Activated CD4-positive, alpha-beta T cell treated with anti-CD3 and anti-CD28 coated beads, Interleukin-2, amount 10 ng/mL, durations not matched to agents 7 days and 5 days (primary cell): ENCODE data around the gene LRCOL1. TPM values are rescaled to one million over a fixed set of nuclear protein-coding genes. Genes with fewer than 3 reads are reported as not detected.

ENCODE experiments used
- CTCF ChIA-PET: fragments of 350-600 bp; sonication (Branson Sonifier 250); formaldehyde crosslinking; loops from one replicate; lab custom pipeline; 2021; ENCODE audit warnings: antibody characterized with exemption; lab: Charles Lee
- POLR2A ChIA-PET: fragments of 350-600 bp; sonication (Branson Sonifier 250); formaldehyde crosslinking; loops from one replicate; lab custom pipeline; 2021; ENCODE audit warnings: antibody characterized with exemption; lab: Charles Lee
- DNase-seq: peaks from one replicate; pipeline ENCODE4 v3.0.0-alpha.2; 2020
- H3K27ac Mint-ChIP-seq: one replicate; pipeline ENCODE4 v1.8.0; 2021; ENCODE audit warnings: mild to moderate bottlenecking, moderate library complexity, mixed read lengths
- H3K27me3 Mint-ChIP-seq: one replicate; pipeline ENCODE4 v1.8.0; 2021; ENCODE audit warnings: mixed read lengths
- H3K36me3 Mint-ChIP-seq: one replicate; pipeline ENCODE4 v1.8.0; 2021; ENCODE audit warnings: low read depth, mixed read lengths
- H3K4me1 Mint-ChIP-seq: one replicate; pipeline ENCODE4 v1.8.0; 2021; ENCODE audit warnings: mixed read lengths
- H3K4me3 Mint-ChIP-seq: one replicate; pipeline ENCODE4 v1.8.0; 2021; ENCODE audit warnings: mild to moderate bottlenecking, moderate library complexity, mixed read lengths
- H3K9me3 Mint-ChIP-seq: one replicate; pipeline ENCODE4 v1.8.0; 2021; ENCODE audit warnings: mixed read lengths
- total RNA-seq, 2 experiments: library from RNA; stranded (reverse); gene quantifications; one replicate each; pipeline ENCODE4 v1.2.3, GENCODE V29; 2021

The LRCOL1 gene
- total RNA-seq, 2 experiments from 2014 or later: not detected

DNA sequence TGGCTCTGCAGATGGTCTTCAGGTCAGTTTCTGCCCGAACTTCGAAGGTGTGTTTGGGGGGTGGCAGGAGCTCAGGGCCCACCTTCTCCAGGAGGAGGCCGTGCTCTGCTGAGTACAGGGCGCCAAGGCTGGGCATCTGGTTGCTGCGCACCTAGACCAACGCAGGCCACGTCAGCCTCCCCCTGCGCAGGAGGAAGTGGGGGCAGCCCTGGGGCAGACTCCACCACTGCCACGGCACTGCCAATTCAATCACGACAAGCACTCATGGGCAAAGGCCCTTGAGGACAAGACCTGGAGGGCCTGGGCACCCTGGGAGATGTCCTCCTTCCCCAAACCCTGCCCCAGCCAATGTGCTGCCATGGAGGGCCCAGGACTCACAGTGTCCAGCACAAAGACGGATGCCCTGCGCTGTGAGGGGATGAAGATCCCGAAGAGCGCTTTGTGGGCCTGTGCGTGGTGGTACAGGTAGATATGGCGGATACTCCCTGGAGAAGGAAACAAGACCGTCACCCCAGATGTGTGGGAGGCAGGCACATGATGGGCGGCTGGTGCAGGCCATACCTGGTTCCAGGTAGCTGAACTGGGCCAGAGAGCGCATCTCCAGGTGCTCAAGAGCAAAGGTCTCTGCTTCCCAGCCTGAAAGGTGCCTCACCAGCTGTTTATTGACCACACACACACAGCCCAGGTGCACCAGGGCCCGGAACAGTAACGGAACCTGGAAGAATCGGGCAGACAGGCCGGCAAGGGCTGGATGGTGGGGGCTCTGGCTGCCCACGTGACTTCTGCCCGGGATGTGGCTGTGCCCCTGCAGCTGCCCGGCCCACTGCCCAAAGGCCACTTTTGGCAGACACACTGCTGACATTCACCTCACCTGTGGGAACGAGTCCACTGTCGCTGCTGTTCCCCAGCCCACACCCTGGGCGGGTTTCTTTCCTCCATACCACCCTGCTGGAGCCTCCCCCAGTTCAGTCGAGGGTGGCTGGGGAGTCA is 32.8 kb upstream of the LRCOL1 start:
- peaks cover 14% of the 10 kb centered on the region for H3K4me1 Mint-ChIP-seq
- no peaks in the 10 kb centered on the region for H3K27me3 Mint-ChIP-seq
- POLR2A ChIA-PET: no interaction called here
- H3K36me3 Mint-ChIP-seq: peaks cover 51% of the 10 kb centered on the region
- CTCF ChIA-PET: interaction anchor here (0.6 kb wide), 1 partner anchor 7 kb away, joined by 3 read pairs; no protein-coding TSS in a partner anchor
- no peak for DNase-seq
- H3K9me3 Mint-ChIP-seq: no peaks in the 10 kb centered on the region
- H3K27ac Mint-ChIP-seq: no peak overlapping the region
- H3K4me3 Mint-ChIP-seq: no peak overlapping the region

- no peaks in the 10 kb centered on the region for H3K27me3 Mint-ChIP-seq
- no peaks in the 10 kb centered on the region for H3K9me3 Mint-ChIP-seq
- H3K4me1 Mint-ChIP-seq: peaks cover 21% of the 10 kb centered on the region
- no peak for DNase-seq
- CTCF ChIA-PET: interaction anchor here (1.9 kb wide), 1 partner anchor 11 kb away, joined by 6 read pairs; no protein-coding TSS in a partner anchor
- POLR2A ChIA-PET: no interaction called here
- no peak overlapping the region for H3K27ac Mint-ChIP-seq
- peaks cover 51% of the 10 kb centered on the region for H3K36me3 Mint-ChIP-seq
- H3K4me3 Mint-ChIP-seq: no peak overlapping the region
Measured at GRCh38 chr12:132641811-132642650, 31.6 kb upstream of the LRCOL1 start.

GRCh38 chr12:132640936-132641335 is 30.6 kb upstream of the LRCOL1 start:
- DNase-seq: no peak
- Mint-ChIP-seq H3K27me3 (no peaks in the 10 kb centered on the region), H3K4me1 (peaks cover 21% of the 10 kb centered on the region), H3K4me3 (no peak overlapping the region), H3K9me3 (no peaks in the 10 kb centered on the region), H3K27ac (no peak overlapping the region), H3K36me3 (peaks cover 53% of the 10 kb centered on the region)
- POLR2A ChIA-PET: no interaction called here
- CTCF ChIA-PET: interaction anchor here (1.9 kb wide), 1 partner anchor 10 kb away, joined by 6 read pairs; no protein-coding TSS in a partner anchor

DNA sequence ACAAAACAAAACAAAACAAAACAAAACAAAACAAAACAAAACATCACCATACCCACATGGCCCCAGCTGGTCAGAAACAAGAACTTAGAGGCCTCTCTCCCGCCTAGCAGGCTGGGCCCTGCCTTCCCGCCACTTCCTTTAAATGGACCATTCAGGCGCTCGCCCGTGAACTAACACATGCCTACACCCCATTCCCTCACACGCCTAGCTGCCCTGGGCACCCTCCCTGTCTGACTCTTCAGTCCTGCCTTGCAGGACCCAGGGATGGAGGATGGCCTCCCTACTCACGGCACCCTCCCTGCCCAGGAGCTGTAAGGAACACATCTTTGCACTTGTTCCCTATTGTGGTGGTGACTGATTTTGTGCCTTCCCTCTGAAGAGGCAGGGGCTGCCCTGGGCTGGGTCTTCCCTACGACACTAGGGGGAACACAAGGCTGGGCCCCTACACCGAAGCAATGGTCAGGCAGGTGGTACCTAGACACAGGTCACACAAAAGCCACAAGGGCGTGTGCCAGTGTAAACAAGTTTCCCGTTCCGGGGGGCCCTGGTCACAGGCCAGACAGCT is 29.7 kb upstream of the LRCOL1 start:
- DNase-seq: no peak
- Mint-ChIP-seq H3K36me3 (peaks cover 57% of the 10 kb centered on the region), H3K27me3 (no peaks in the 10 kb centered on the region), H3K9me3 (no peaks in the 10 kb centered on the region), H3K4me1 (peaks cover 21% of the 10 kb centered on the region), H3K27ac (peak overlapping the region; percentile 69), H3K4me3 (no peak overlapping the region)
- ChIA-PET POLR2A (no interaction called here), CTCF (interaction anchor here (1.9 kb wide), 1 partner anchor 9 kb away, joined by 6 read pairs; no protein-coding TSS in a partner anchor)

- no peaks in the 10 kb centered on the region for H3K27me3 Mint-ChIP-seq
- no peak overlapping the region for H3K27ac Mint-ChIP-seq
- peak; percentile 21 for DNase-seq
- H3K4me3 Mint-ChIP-seq: no peak overlapping the region
- ChIA-PET CTCF (interaction anchor here (1.2 kb wide), 1 partner anchor 13 kb away, joined by 4 read pairs; no protein-coding TSS in a partner anchor), POLR2A (no interaction called here)
- peaks cover 21% of the 10 kb centered on the region for H3K4me1 Mint-ChIP-seq
- peaks cover 62% of the 10 kb centered on the region for H3K36me3 Mint-ChIP-seq
- H3K9me3 Mint-ChIP-seq: no peaks in the 10 kb centered on the region
Measured at GRCh38 chr12:132638541-132639408, 28.4 kb upstream of the LRCOL1 start.

- no peaks in the 10 kb centered on the region for H3K27me3 Mint-ChIP-seq
- H3K4me3 Mint-ChIP-seq: no peak overlapping the region
- no peak for DNase-seq
- H3K36me3 Mint-ChIP-seq: peaks cover 67% of the 10 kb centered on the region
- CTCF ChIA-PET: no interaction called here
- H3K4me1 Mint-ChIP-seq: peaks cover 21% of the 10 kb centered on the region
- H3K27ac Mint-ChIP-seq: no peak overlapping the region
- POLR2A ChIA-PET: no interaction called here
- H3K9me3 Mint-ChIP-seq: no peaks in the 10 kb centered on the region
Measured at GRCh38 chr12:132637811-132638210, 27.4 kb upstream of the LRCOL1 start.

DNA sequence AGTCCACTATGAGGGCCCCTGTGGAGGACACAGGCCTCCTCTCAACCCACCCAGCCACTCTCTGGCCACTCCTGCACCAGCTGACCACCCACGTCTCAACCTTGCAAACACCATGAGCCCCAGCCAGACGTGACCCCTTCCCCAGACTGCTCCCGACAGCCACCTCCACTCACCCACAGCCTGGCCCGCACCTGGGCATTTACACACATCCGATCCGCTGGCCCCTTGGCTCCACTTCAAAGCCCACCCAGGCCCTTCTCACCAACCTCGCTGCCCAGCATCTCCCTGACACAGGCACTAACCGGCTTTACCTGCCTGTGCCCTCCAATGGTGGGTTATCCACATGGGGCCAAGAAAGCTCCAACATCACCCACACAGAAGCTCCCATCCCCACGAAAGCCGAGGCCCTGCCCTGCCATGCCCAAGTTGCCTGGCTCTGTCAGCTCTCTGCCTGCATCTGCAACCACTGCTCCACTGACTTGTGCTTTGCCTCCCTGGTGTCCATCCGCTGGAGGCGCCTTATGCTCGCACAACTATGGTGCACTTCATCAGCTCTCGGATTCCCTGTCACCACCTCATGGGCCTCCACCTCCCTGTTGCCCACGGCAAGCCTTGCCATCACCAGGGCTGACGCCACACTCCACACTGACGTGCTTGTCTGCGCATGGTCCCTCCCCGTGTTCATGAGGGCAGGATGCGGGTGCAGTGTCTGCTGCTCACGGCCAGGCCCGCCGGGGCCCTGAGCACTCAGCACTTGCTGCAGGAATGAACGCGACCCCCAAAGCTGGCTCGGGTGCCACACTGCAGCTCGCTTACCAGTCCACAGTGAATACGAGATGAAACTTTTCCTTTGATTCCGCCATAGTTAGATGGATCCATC is 24.9 kb upstream of the LRCOL1 start:
- no peaks in the 10 kb centered on the region for H3K9me3 Mint-ChIP-seq
- H3K27ac Mint-ChIP-seq: peak overlapping the region; percentile 75
- ChIA-PET POLR2A (no interaction called here), CTCF (no interaction called here)
- H3K4me3 Mint-ChIP-seq: no peak overlapping the region
- peaks cover 76% of the 10 kb centered on the region for H3K36me3 Mint-ChIP-seq
- peaks cover 14% of the 10 kb centered on the region for H3K4me1 Mint-ChIP-seq
- DNase-seq: no peak
- no peaks in the 10 kb centered on the region for H3K27me3 Mint-ChIP-seq

- peaks cover 14% of the 10 kb centered on the region for H3K4me1 Mint-ChIP-seq
- H3K4me3 Mint-ChIP-seq: no peak overlapping the region
- ChIA-PET CTCF (no interaction called here), POLR2A (no interaction called here)
- no peak overlapping the region for H3K27ac Mint-ChIP-seq
- H3K9me3 Mint-ChIP-seq: no peaks in the 10 kb centered on the region
- peaks cover 81% of the 10 kb centered on the region for H3K36me3 Mint-ChIP-seq
- no peak for DNase-seq
- no peaks in the 10 kb centered on the region for H3K27me3 Mint-ChIP-seq
Measured at GRCh38 chr12:132634411-132634990, 24.1 kb upstream of the LRCOL1 start.

DNA sequence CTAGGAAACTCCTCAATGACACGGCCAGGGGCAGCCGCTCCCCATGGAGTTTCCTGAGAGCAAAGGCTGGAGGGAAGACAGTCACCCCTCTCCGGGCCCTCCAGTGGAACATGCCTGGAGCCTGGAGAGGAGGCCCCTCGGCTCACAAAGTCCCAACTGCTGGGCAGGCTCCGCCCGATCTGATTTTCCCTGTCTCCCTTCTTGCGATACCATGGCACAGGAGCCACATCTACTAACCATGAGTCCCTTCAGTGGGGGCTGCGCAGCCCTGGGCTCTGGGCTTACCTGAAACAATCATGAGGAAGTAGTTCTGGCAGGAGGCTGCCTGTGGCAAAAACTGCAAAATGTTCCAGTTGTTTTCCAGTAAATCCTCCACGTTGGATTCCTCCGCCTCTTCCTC is 23.5 kb upstream of the LRCOL1 start:
- POLR2A ChIA-PET: no interaction called here
- Mint-ChIP-seq H3K36me3 (peaks cover 79% of the 10 kb centered on the region), H3K4me1 (peaks cover 14% of the 10 kb centered on the region), H3K27ac (no peak overlapping the region), H3K27me3 (no peaks in the 10 kb centered on the region), H3K4me3 (no peak overlapping the region), H3K9me3 (no peaks in the 10 kb centered on the region)
- DNase-seq: no peak
- CTCF ChIA-PET: no interaction called here

- Mint-ChIP-seq H3K4me1 (peaks cover 12% of the 10 kb centered on the region), H3K36me3 (peaks cover 77% of the 10 kb centered on the region)
Measured at GRCh38 chr12:132633398-132633797, 23.0 kb upstream of the LRCOL1 start.

More at GRCh38 chr12:132633398-132633797, 23.0 kb upstream of the LRCOL1 start:
- Mint-ChIP-seq H3K9me3 (no peaks in the 10 kb centered on the region), H3K27me3 (no peaks in the 10 kb centered on the region), H3K4me3 (no peak overlapping the region), H3K27ac (no peak overlapping the region)
- no peak for DNase-seq
- ChIA-PET CTCF (interaction anchor here (1.1 to 1.5 kb wide), 2 partner anchors 16 to 19 kb away, joined by 3 read pairs; no protein-coding TSS in a partner anchor), POLR2A (no interaction called here)
